ENCODE results near the gene OSER1. TPM values are rescaled to one million over a fixed set of nuclear protein-coding genes. Genes with fewer than 3 reads are reported as not detected.

OSER1 gene
- total RNA-seq, 1 donor from 2014 or later = 31.3 TPM

GRCh38 chr20:44204832-44205215 lies 5.7 kb downstream of the OSER1 start:
- H3K27me3 ChIP-seq (ENCODE audit: control insufficient read depth in 3 of 3, insufficient read depth in 3 of 3, low read length in 3 of 3) = no peaks in the 10 kb centered on the region
- no peaks in the 10 kb centered on the region for H3K9me3 ChIP-seq (ENCODE audit: control insufficient read depth in 3 of 3, low read length in 3 of 3)
- H3K36me3 ChIP-seq (ENCODE audit: control insufficient read depth in 3 of 3, insufficient read depth in 3 of 3, low read length in 3 of 3) = peaks cover 8 to 25% (median 19%) of the 10 kb centered on the region in 3 donors
- H3K4me3 ChIP-seq (ENCODE audit: low read length in 3 of 3) = no peak overlapping the region
- peak overlapping the region; percentile 82 for H3K27ac ChIP-seq (ENCODE audit: low read depth, low read length)
- H3K4me1 ChIP-seq (ENCODE audit: control insufficient read depth in 3 of 3, insufficient read depth in 3 of 3, low read length in 3 of 3) = peaks cover 44 to 50% (median 50%) of the 10 kb centered on the region in 3 donors
- H3K9ac ChIP-seq (ENCODE audit: low read depth in 1 of 3, low read length in 3 of 3) = peak overlapping the region in 2 of 3 donors; percentile 2 to 27

GRCh38 chr20:44204156-44204831 lies 6.3 kb downstream of the OSER1 start:
- peak overlapping the region; percentile 82 for H3K27ac ChIP-seq (ENCODE audit: low read depth, low read length)

GRCh38 chr20:44203161-44203560 lies 7.4 kb downstream of the OSER1 start:
- H3K9me3 ChIP-seq (ENCODE audit: control insufficient read depth in 3 of 3, low read length in 3 of 3) = no peaks in the 10 kb centered on the region
- H3K27ac ChIP-seq (ENCODE audit: low read depth, low read length) = peak overlapping the region; percentile 82
- peak overlapping the region; percentile 13 to 41 (median 26) for H3K9ac ChIP-seq (ENCODE audit: low read depth in 1 of 3, low read length in 3 of 3)
- no peaks in the 10 kb centered on the region for H3K27me3 ChIP-seq (ENCODE audit: control insufficient read depth in 3 of 3, insufficient read depth in 3 of 3, low read length in 3 of 3)
- peaks cover 15 to 37% (median 26%) of the 10 kb centered on the region in 3 donors for H3K36me3 ChIP-seq (ENCODE audit: control insufficient read depth in 3 of 3, insufficient read depth in 3 of 3, low read length in 3 of 3)
- H3K4me1 ChIP-seq (ENCODE audit: control insufficient read depth in 3 of 3, insufficient read depth in 3 of 3, low read length in 3 of 3) = peaks cover 37 to 47% (median 37%) of the 10 kb centered on the region in 3 donors
- no peak overlapping the region for H3K4me3 ChIP-seq (ENCODE audit: low read length in 3 of 3)

More at GRCh38 chr20:44204156-44204831, 6.3 kb downstream of the OSER1 start:
- H3K27me3 ChIP-seq (ENCODE audit: control insufficient read depth in 3 of 3, insufficient read depth in 3 of 3, low read length in 3 of 3) = no peaks in the 10 kb centered on the region
- peak overlapping the region in 2 of 3 donors; percentile 27 to 41 for H3K9ac ChIP-seq (ENCODE audit: low read depth in 1 of 3, low read length in 3 of 3)
- H3K4me3 ChIP-seq (ENCODE audit: low read length in 3 of 3) = peak overlapping the region in 1 of 3 donors; percentile 37
- no peaks in the 10 kb centered on the region for H3K9me3 ChIP-seq (ENCODE audit: control insufficient read depth in 3 of 3, low read length in 3 of 3)
- H3K4me1 ChIP-seq (ENCODE audit: control insufficient read depth in 3 of 3, insufficient read depth in 3 of 3, low read length in 3 of 3) = peaks cover 43 to 51% (median 48%) of the 10 kb centered on the region in 3 donors
- peaks cover 10 to 31% (median 20%) of the 10 kb centered on the region in 3 donors for H3K36me3 ChIP-seq (ENCODE audit: control insufficient read depth in 3 of 3, insufficient read depth in 3 of 3, low read length in 3 of 3)

GRCh38 chr20:44200983-44201382 lies 9.6 kb downstream of the OSER1 start:
- no peaks in the 10 kb centered on the region for H3K27me3 ChIP-seq (ENCODE audit: control insufficient read depth in 3 of 3, insufficient read depth in 3 of 3, low read length in 3 of 3)
- peaks cover 31 to 59% (median 43%) of the 10 kb centered on the region in 3 donors for H3K36me3 ChIP-seq (ENCODE audit: control insufficient read depth in 3 of 3, insufficient read depth in 3 of 3, low read length in 3 of 3)
- no peak overlapping the region for H3K9ac ChIP-seq (ENCODE audit: low read depth in 1 of 3, low read length in 3 of 3)
- no peak overlapping the region for H3K4me3 ChIP-seq (ENCODE audit: low read length in 3 of 3)
- peaks cover 27 to 41% (median 31%) of the 10 kb centered on the region in 3 donors for H3K4me1 ChIP-seq (ENCODE audit: control insufficient read depth in 3 of 3, insufficient read depth in 3 of 3, low read length in 3 of 3)
- peak overlapping the region; percentile 82 for H3K27ac ChIP-seq (ENCODE audit: low read depth, low read length)
- no peaks in the 10 kb centered on the region for H3K9me3 ChIP-seq (ENCODE audit: control insufficient read depth in 3 of 3, low read length in 3 of 3)

- Histone ChIP-seq H3K9me3 (ENCODE audit: control insufficient read depth in 3 of 3, low read length in 3 of 3) (no peaks in the 10 kb centered on the region), H3K27me3 (ENCODE audit: control insufficient read depth in 3 of 3, insufficient read depth in 3 of 3, low read length in 3 of 3) (no peaks in the 10 kb centered on the region), H3K9ac (ENCODE audit: low read depth in 1 of 3, low read length in 3 of 3) (no peak overlapping the region), H3K4me3 (ENCODE audit: low read length in 3 of 3) (no peak overlapping the region), H3K27ac (ENCODE audit: low read depth, low read length) (peak overlapping the region; percentile 82), H3K36me3 (ENCODE audit: control insufficient read depth in 3 of 3, insufficient read depth in 3 of 3, low read length in 3 of 3) (peaks cover 31 to 62% (median 43%) of the 10 kb centered on the region in 3 donors), H3K4me1 (ENCODE audit: control insufficient read depth in 3 of 3, insufficient read depth in 3 of 3, low read length in 3 of 3) (peaks cover 24 to 38% (median 31%) of the 10 kb centered on the region in 3 donors)
These were observed 10.2 kb downstream of the OSER1 start for GRCh38 chr20:44200371-44200770.

- Histone ChIP-seq H3K4me3 (ENCODE audit: low read length in 3 of 3) (no peak overlapping the region), H3K9ac (ENCODE audit: low read depth in 1 of 3, low read length in 3 of 3) (no peak overlapping the region), H3K36me3 (ENCODE audit: control insufficient read depth in 3 of 3, insufficient read depth in 3 of 3, low read length in 3 of 3) (peaks cover 31 to 61% (median 43%) of the 10 kb centered on the region in 3 donors), H3K27me3 (ENCODE audit: control insufficient read depth in 3 of 3, insufficient read depth in 3 of 3, low read length in 3 of 3) (no peaks in the 10 kb centered on the region), H3K4me1 (ENCODE audit: control insufficient read depth in 3 of 3, insufficient read depth in 3 of 3, low read length in 3 of 3) (peaks cover 24 to 35% (median 29%) of the 10 kb centered on the region in 3 donors), H3K9me3 (ENCODE audit: control insufficient read depth in 3 of 3, low read length in 3 of 3) (no peaks in the 10 kb centered on the region), H3K27ac (ENCODE audit: low read depth, low read length) (peak overlapping the region; percentile 82)
These were observed 10.7 kb downstream of the OSER1 start for GRCh38 chr20:44199877-44200276.

GRCh38 chr20:44198872-44199271 lies 11.7 kb downstream of the OSER1 start:
- peaks cover 31 to 57% (median 43%) of the 10 kb centered on the region in 3 donors for H3K36me3 ChIP-seq (ENCODE audit: control insufficient read depth in 3 of 3, insufficient read depth in 3 of 3, low read length in 3 of 3)
- H3K27ac ChIP-seq (ENCODE audit: low read depth, low read length) = no peak overlapping the region
- H3K4me1 ChIP-seq (ENCODE audit: control insufficient read depth in 3 of 3, insufficient read depth in 3 of 3, low read length in 3 of 3) = peaks cover 19 to 33% (median 20%) of the 10 kb centered on the region in 3 donors
- no peaks in the 10 kb centered on the region for H3K27me3 ChIP-seq (ENCODE audit: control insufficient read depth in 3 of 3, insufficient read depth in 3 of 3, low read length in 3 of 3)
- no peak overlapping the region for H3K4me3 ChIP-seq (ENCODE audit: low read length in 3 of 3)
- H3K9me3 ChIP-seq (ENCODE audit: control insufficient read depth in 3 of 3, low read length in 3 of 3) = no peaks in the 10 kb centered on the region
- H3K9ac ChIP-seq (ENCODE audit: low read depth in 1 of 3, low read length in 3 of 3) = no peak overlapping the region

- no peaks in the 10 kb centered on the region for H3K27me3 ChIP-seq (ENCODE audit: control insufficient read depth in 3 of 3, insufficient read depth in 3 of 3, low read length in 3 of 3)
- H3K9ac ChIP-seq (ENCODE audit: low read depth in 1 of 3, low read length in 3 of 3) = no peak overlapping the region
- no peak overlapping the region for H3K27ac ChIP-seq (ENCODE audit: low read depth, low read length)
- H3K9me3 ChIP-seq (ENCODE audit: control insufficient read depth in 3 of 3, low read length in 3 of 3) = no peaks in the 10 kb centered on the region
- no peak overlapping the region for H3K4me3 ChIP-seq (ENCODE audit: low read length in 3 of 3)
- peaks cover 7 to 19% (median 12%) of the 10 kb centered on the region in 3 donors for H3K4me1 ChIP-seq (ENCODE audit: control insufficient read depth in 3 of 3, insufficient read depth in 3 of 3, low read length in 3 of 3)
- H3K36me3 ChIP-seq (ENCODE audit: control insufficient read depth in 3 of 3, insufficient read depth in 3 of 3, low read length in 3 of 3) = peaks cover 28 to 54% (median 37%) of the 10 kb centered on the region in 3 donors
These were observed 14.3 kb downstream of the OSER1 start for GRCh38 chr20:44196271-44196670.

GRCh38 chr20:44195605-44196004 lies 15.0 kb downstream of the OSER1 start:
- Histone ChIP-seq H3K27ac (ENCODE audit: low read depth, low read length) (no peak overlapping the region), H3K4me3 (ENCODE audit: low read length in 3 of 3) (no peak overlapping the region), H3K36me3 (ENCODE audit: control insufficient read depth in 3 of 3, insufficient read depth in 3 of 3, low read length in 3 of 3) (peaks cover 28 to 48% (median 33%) of the 10 kb centered on the region in 3 donors), H3K4me1 (ENCODE audit: control insufficient read depth in 3 of 3, insufficient read depth in 3 of 3, low read length in 3 of 3) (peaks cover 7 to 13% (median 7%) of the 10 kb centered on the region in 3 donors), H3K9ac (ENCODE audit: low read depth in 1 of 3, low read length in 3 of 3) (no peak overlapping the region), H3K9me3 (ENCODE audit: control insufficient read depth in 3 of 3, low read length in 3 of 3) (no peaks in the 10 kb centered on the region), H3K27me3 (ENCODE audit: control insufficient read depth in 3 of 3, insufficient read depth in 3 of 3, low read length in 3 of 3) (no peaks in the 10 kb centered on the region)

GRCh38 chr20:44193801-44194200 lies 16.8 kb downstream of the OSER1 start:
- Histone ChIP-seq H3K27ac (ENCODE audit: low read depth, low read length) (no peak overlapping the region), H3K27me3 (ENCODE audit: control insufficient read depth in 3 of 3, insufficient read depth in 3 of 3, low read length in 3 of 3) (no peaks in the 10 kb centered on the region), H3K9ac (ENCODE audit: low read depth in 1 of 3, low read length in 3 of 3) (no peak overlapping the region), H3K36me3 (ENCODE audit: control insufficient read depth in 3 of 3, insufficient read depth in 3 of 3, low read length in 3 of 3) (peaks cover 17 to 30% (median 23%) of the 10 kb centered on the region in 3 donors), H3K4me3 (ENCODE audit: low read length in 3 of 3) (no peak overlapping the region), H3K9me3 (ENCODE audit: control insufficient read depth in 3 of 3, low read length in 3 of 3) (no peaks in the 10 kb centered on the region), H3K4me1 (ENCODE audit: control insufficient read depth in 3 of 3, insufficient read depth in 3 of 3, low read length in 3 of 3) (peaks cover 8 to 14% (median 10%) of the 10 kb centered on the region in 3 donors)

All from skeletal muscle tissue (tissue), 4 donors.